ENCODE results near the gene PRCP. TPM values are rescaled to one million over a fixed set of nuclear protein-coding genes. Genes with fewer than 3 reads are reported as not detected.
A peak's percentile ranks its signal among the peaks of the same experiment; 100 is the strongest.

The PRCP gene
- total RNA-seq, 1 experiment from 2014 or later = 25.1 TPM

- no TSS peak for BruUV-seq (replicated peaks)
- H3K36me3 ChIP-seq (ENCODE audit: insufficient read depth, low read length, poor library complexity, severe bottlenecking) = no peaks in the 10 kb centered on the region
- peak overlapping the region; percentile 68 for H3K27ac ChIP-seq (ENCODE audit: low read depth, low read length, poor library complexity, severe bottlenecking)
- intact Hi-C loops (cut with micrococcal nuclease; ENCODE audit: unreplicated experiment) = no loop called here
- ChIA-PET POLR2A (ENCODE audit: low non-redundant PET) (no interaction called here), CTCF (interaction anchor here (0.9 kb wide), 1 partner anchor 9 kb away, joined by 8 read pairs; no protein-coding TSS in a partner anchor)
- H3K4me1 ChIP-seq (ENCODE audit: insufficient read depth, low read length, poor library complexity, severe bottlenecking) = peaks cover 15% of the 10 kb centered on the region
- no peak overlapping the region for H3K4me3 ChIP-seq (ENCODE audit: low read depth, low read length, poor library complexity, severe bottlenecking)
- DNase-seq (ENCODE audit: low spot score) = peak; percentile 75
- no peaks in the 10 kb centered on the region for H3K27me3 ChIP-seq (replicated peaks; ENCODE audit: insufficient read depth, low read depth, low read length, poor library complexity)
- TF ChIP-seq EZH2 (IDR thresholded peaks at IDR 0.05; ENCODE audit: borderline replicate concordance, low read depth, low read length, poor library complexity, severe bottlenecking) = no peak
- TF ChIP-seq, protein P1, sequence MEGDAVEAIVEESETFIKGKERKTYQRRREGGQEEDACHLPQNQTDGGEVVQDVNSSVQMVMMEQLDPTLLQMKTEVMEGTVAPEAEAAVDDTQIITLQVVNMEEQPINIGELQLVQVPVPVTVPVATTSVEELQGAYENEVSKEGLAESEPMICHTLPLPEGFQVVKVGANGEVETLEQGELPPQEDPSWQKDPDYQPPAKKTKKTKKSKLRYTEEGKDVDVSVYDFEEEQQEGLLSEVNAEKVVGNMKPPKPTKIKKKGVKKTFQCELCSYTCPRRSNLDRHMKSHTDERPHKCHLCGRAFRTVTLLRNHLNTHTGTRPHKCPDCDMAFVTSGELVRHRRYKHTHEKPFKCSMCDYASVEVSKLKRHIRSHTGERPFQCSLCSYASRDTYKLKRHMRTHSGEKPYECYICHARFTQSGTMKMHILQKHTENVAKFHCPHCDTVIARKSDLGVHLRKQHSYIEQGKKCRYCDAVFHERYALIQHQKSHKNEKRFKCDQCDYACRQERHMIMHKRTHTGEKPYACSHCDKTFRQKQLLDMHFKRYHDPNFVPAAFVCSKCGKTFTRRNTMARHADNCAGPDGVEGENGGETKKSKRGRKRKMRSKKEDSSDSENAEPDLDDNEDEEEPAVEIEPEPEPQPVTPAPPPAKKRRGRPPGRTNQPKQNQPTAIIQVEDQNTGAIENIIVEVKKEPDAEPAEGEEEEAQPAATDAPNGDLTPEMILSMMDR (conservative IDR thresholded peaks at IDR 0.05; ENCODE audit: low read depth, low read length) = no peak
- no peaks in the 10 kb centered on the region for H3K9me3 ChIP-seq (ENCODE audit: low read depth, low read length, poor library complexity, severe bottlenecking)
These were observed 41.6 kb downstream of the PRCP start for GRCh38 chr11:82858556-82859091.

- DNase-seq (ENCODE audit: low spot score) = no peak
- Histone ChIP-seq H3K27me3 (replicated peaks; ENCODE audit: insufficient read depth, low read depth, low read length, poor library complexity) (no peaks in the 10 kb centered on the region), H3K9me3 (ENCODE audit: low read depth, low read length, poor library complexity, severe bottlenecking) (no peaks in the 10 kb centered on the region), H3K36me3 (ENCODE audit: insufficient read depth, low read length, poor library complexity, severe bottlenecking) (no peaks in the 10 kb centered on the region), H3K4me1 (ENCODE audit: insufficient read depth, low read length, poor library complexity, severe bottlenecking) (peaks cover 15% of the 10 kb centered on the region), H3K27ac (ENCODE audit: low read depth, low read length, poor library complexity, severe bottlenecking) (peak overlapping the region; percentile 68), H3K4me3 (ENCODE audit: low read depth, low read length, poor library complexity, severe bottlenecking) (no peak overlapping the region)
- ChIA-PET POLR2A (ENCODE audit: low non-redundant PET) (no interaction called here), CTCF (no interaction called here)
- TF ChIP-seq, protein P1 (conservative IDR thresholded peaks at IDR 0.05; ENCODE audit: low read depth, low read length) = no peak
- TF ChIP-seq EZH2 (IDR thresholded peaks at IDR 0.05; ENCODE audit: borderline replicate concordance, low read depth, low read length, poor library complexity, severe bottlenecking) = no peak
- intact Hi-C loops (cut with micrococcal nuclease; ENCODE audit: unreplicated experiment) = no loop called here
- BruUV-seq (replicated peaks) = no TSS peak
These were observed 42.1 kb downstream of the PRCP start for GRCh38 chr11:82858133-82858532.

DNA sequence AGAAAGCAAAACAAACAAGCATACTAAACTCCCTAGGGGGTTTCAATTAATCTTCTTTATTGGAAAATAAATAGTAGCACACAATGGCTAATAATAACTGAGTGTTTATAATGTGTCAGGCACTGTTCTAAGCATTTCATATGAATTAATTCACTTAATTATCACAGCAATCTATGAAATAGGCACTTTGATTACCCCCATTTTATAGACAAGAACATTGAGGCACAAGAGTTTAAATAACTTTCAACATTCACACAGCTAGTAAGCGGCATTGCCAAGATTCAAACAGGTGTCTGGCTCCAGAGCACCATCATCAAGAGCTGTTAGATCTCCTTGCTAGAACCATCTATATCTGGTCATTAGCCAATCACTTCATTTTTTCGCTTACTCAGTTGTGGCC lies 43.1 kb downstream of the PRCP start:
- Histone ChIP-seq H3K4me3 (ENCODE audit: low read depth, low read length, poor library complexity, severe bottlenecking) (no peak overlapping the region), H3K27me3 (replicated peaks; ENCODE audit: insufficient read depth, low read depth, low read length, poor library complexity) (no peaks in the 10 kb centered on the region), H3K4me1 (ENCODE audit: insufficient read depth, low read length, poor library complexity, severe bottlenecking) (peaks cover 15% of the 10 kb centered on the region), H3K9me3 (ENCODE audit: low read depth, low read length, poor library complexity, severe bottlenecking) (no peaks in the 10 kb centered on the region), H3K27ac (ENCODE audit: low read depth, low read length, poor library complexity, severe bottlenecking) (no peak overlapping the region), H3K36me3 (ENCODE audit: insufficient read depth, low read length, poor library complexity, severe bottlenecking) (no peaks in the 10 kb centered on the region)
- intact Hi-C loops (cut with micrococcal nuclease; ENCODE audit: unreplicated experiment) = no loop called here
- no peak for DNase-seq (ENCODE audit: low spot score)
- ChIA-PET CTCF (no interaction called here), POLR2A (ENCODE audit: low non-redundant PET) (no interaction called here)
- BruUV-seq (replicated peaks) = no TSS peak
- TF ChIP-seq EZH2 (IDR thresholded peaks at IDR 0.05; ENCODE audit: borderline replicate concordance, low read depth, low read length, poor library complexity, severe bottlenecking) = no peak
- TF ChIP-seq, protein P1 (conservative IDR thresholded peaks at IDR 0.05; ENCODE audit: low read depth, low read length) = no peak
